Endothelial cell of umbilical vein (primary cell): ENCODE results near the gene PCBP1.

Source experiments
- POLR2A ChIP-seq: IDR thresholded peaks from 2 replicates; pipeline ENCODE4 v1.6.1; 2012; ENCODE audit warnings: low read depth, mild to moderate bottlenecking, control low read depth, low read length
- TF ChIP-seq, protein P1 (sequence below), 2 donors: IDR thresholded peaks; 1 replicate in 1 of 2; 2 replicates in 1 of 2; pipeline ENCODE4 v1.5.1; 2011; ENCODE audit warnings: low read length in 2 of 2, mild to moderate bottlenecking in 2 of 2, moderate library complexity in 2 of 2, control low read depth in 1 of 2, inconsistent platforms in 1 of 2, low read depth in 1 of 2; ENCODE audit not compliant: insufficient read depth in 1 of 2; ENCODE audit errors: extremely low read depth in 1 of 2

DNA sequence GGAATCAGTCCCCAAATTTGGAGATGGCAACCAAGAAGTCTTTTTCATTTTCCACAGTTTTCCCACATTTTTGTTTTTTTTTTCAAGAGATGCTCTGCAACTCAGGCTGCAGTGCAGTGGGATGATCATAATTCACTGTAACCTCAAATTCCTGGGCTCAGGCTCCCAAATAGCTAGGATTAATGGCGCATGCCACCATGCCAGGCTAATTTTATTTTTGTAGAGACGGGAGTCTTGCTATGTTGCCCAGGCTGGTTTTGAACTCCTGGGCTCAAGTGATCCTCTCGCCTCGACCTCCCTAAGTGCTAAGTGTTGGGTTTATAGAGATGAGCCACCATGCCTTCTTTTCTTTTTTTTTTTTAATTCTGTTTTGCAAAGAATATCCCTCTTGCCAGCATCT lies 35.2 kb downstream of the PCBP1 start:
- TF ChIP-seq, protein P1, sequence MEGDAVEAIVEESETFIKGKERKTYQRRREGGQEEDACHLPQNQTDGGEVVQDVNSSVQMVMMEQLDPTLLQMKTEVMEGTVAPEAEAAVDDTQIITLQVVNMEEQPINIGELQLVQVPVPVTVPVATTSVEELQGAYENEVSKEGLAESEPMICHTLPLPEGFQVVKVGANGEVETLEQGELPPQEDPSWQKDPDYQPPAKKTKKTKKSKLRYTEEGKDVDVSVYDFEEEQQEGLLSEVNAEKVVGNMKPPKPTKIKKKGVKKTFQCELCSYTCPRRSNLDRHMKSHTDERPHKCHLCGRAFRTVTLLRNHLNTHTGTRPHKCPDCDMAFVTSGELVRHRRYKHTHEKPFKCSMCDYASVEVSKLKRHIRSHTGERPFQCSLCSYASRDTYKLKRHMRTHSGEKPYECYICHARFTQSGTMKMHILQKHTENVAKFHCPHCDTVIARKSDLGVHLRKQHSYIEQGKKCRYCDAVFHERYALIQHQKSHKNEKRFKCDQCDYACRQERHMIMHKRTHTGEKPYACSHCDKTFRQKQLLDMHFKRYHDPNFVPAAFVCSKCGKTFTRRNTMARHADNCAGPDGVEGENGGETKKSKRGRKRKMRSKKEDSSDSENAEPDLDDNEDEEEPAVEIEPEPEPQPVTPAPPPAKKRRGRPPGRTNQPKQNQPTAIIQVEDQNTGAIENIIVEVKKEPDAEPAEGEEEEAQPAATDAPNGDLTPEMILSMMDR (IDR thresholded peaks at IDR 0.05; ENCODE audit: extremely low read depth in 1 of 2, insufficient read depth in 1 of 2, low read depth in 1 of 2, low read length in 2 of 2), result no peak
- no peak for TF ChIP-seq POLR2A
